Smooth muscle cell (in vitro differentiated cells): ENCODE data around the gene AOAH. TPM values are rescaled to one million over a fixed set of nuclear protein-coding genes. Genes with fewer than 3 reads are reported as not detected.

ENCODE experiments used
- DNase-seq: peaks from one replicate; lab custom pipeline; 2025; ENCODE audit not compliant: unreplicated experiment; lab: John Stamatoyannopoulos, UW
- H2AFZ ChIP-seq: fragments of 200-600 bp; sonication (generic); 2 replicates; pipeline ENCODE4 v1.6.0; 2016; ENCODE audit warnings: antibody characterized with exemption, low read depth, mild to moderate bottlenecking
- H3F3A ChIP-seq: fragments of 200-600 bp; sonication (generic); 2 replicates; pipeline ENCODE4 v1.6.0; 2017; ENCODE audit warnings: antibody characterized with exemption, low read depth
- H3K27ac ChIP-seq: fragments of 200-600 bp; sonication (generic); 2 replicates; pipeline ENCODE4 v1.5.1; 2016; ENCODE audit warnings: low read depth, mild to moderate bottlenecking
- H3K27me3 ChIP-seq: fragments of 200-600 bp; sonication (generic); 2 replicates; pipeline ENCODE4 v1.6.1; 2016; ENCODE audit warnings: low read depth, mild to moderate bottlenecking
- H3K36me3 ChIP-seq: fragments of 200-600 bp; sonication (generic); 2 replicates; pipeline ENCODE4 v1.5.1; 2016; ENCODE audit warnings: low read depth
- H3K4me1 ChIP-seq: fragments of 200-600 bp; sonication (generic); 2 replicates; pipeline ENCODE4 v1.5.1; 2016; ENCODE audit warnings: low read depth
- H3K4me2 ChIP-seq: fragments of 200-600 bp; sonication (generic); 2 replicates; pipeline ENCODE4 v1.6.0; 2016; ENCODE audit warnings: mild to moderate bottlenecking
- H3K4me3 ChIP-seq: fragments of 200-600 bp; sonication (generic); 2 replicates; pipeline ENCODE4 v1.5.1; 2016; ENCODE audit warnings: mild to moderate bottlenecking
- H3K79me2 ChIP-seq: fragments of 200-600 bp; sonication (generic); 2 replicates; pipeline ENCODE4 v1.6.0; 2016; ENCODE audit warnings: low read depth, mild to moderate bottlenecking
- H3K9ac ChIP-seq: fragments of 200-600 bp; sonication (generic); 2 replicates; pipeline ENCODE4 v1.6.0; 2016; ENCODE audit warnings: low read depth
- H3K9me3 ChIP-seq: fragments of 200-600 bp; sonication (generic); replicated peaks from 2 replicates; pipeline ENCODE4 v1.5.1; 2016; ENCODE audit warnings: low read depth
- H4K20me1 ChIP-seq: fragments of 200-600 bp; sonication (generic); 2 replicates; pipeline ENCODE4 v1.6.0; 2016; ENCODE audit warnings: low read depth
- WGBS: methylation state at CpG from one replicate; pipeline ENCODE4 v1.1.7; 2016; ENCODE audit warnings: low lambda C conversion rate; 5-methylcytosine and 5-hydroxymethylcytosine counted together
- polyA plus RNA-seq: library from polyadenylated mRNA; unstranded; fragments of >200 nt; fragmentation: Nextera tagmentation; extraction: Ambion mirVana; gene quantifications from 2 replicates; pipeline ENCODE4 v1.2.1, GENCODE V29; 2016
- total RNA-seq: library from RNA; depleted of rRNA; stranded (reverse); fragments of >200 nt; gene quantifications from 2 replicates; pipeline ENCODE4 v1.2.3, GENCODE V29; 2014
- TF ChIP-seq, protein P1 (sequence below): fragments of 200-600 bp; sonication (generic); IDR thresholded peaks from 2 replicates; pipeline ENCODE4 v1.5.1; 2017; ENCODE audit warnings: borderline replicate concordance, mild to moderate bottlenecking, antibody characterized with exemption; ENCODE audit not compliant: insufficient read depth, poor library complexity, severe bottlenecking

AOAH gene
- total and polyA plus RNA-seq, 2 experiments from 2014 or later, result not detected

DNA sequence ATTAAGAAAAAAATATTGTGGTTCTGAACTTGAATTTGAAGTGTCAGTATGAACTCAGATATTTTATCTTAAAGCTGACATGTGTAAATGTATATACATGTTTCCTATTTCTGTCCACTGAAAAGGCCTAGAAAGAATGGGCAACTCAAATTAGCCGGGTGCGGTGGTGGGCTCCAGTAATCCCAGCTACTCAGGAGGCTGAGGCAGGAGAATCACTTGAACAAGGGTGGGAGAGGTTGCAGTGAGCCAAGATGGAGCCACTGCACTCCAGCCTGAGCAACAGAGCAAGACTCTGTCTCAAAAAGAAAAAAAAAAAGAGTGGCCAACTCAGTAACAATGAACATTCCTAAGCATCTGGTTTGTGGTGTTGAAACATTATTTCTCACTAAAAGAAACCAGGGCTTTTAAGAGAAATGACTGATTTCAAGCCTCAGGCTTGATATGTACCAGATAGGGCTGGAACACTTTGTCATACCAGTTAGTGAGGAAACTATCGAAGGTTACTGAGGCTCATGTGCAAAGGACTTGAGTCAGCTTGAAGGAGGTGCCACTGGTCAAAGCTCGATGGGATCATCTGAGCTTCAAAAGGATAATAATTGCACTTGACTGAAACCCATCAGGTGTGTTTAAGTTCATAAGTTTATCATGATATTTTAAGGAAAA is 40.5 kb downstream of the AOAH start:
- WGBS, result 84% methylated on average over 4 of the region's 4 CpGs
- no peak overlapping the region for H3K4me2 ChIP-seq
- no peak overlapping the region for H3K4me3 ChIP-seq
- no peaks in the 10 kb centered on the region for H3K9me3 ChIP-seq
- no peak overlapping the region for H3K9ac ChIP-seq
- no peaks in the 10 kb centered on the region for H4K20me1 ChIP-seq
- no peaks in the 10 kb centered on the region for H3K79me2 ChIP-seq
- no peak overlapping the region for H3K27ac ChIP-seq
- no peaks in the 10 kb centered on the region for H3K4me1 ChIP-seq
- H3K27me3 ChIP-seq, result no peaks in the 10 kb centered on the region
- TF ChIP-seq, protein P1, sequence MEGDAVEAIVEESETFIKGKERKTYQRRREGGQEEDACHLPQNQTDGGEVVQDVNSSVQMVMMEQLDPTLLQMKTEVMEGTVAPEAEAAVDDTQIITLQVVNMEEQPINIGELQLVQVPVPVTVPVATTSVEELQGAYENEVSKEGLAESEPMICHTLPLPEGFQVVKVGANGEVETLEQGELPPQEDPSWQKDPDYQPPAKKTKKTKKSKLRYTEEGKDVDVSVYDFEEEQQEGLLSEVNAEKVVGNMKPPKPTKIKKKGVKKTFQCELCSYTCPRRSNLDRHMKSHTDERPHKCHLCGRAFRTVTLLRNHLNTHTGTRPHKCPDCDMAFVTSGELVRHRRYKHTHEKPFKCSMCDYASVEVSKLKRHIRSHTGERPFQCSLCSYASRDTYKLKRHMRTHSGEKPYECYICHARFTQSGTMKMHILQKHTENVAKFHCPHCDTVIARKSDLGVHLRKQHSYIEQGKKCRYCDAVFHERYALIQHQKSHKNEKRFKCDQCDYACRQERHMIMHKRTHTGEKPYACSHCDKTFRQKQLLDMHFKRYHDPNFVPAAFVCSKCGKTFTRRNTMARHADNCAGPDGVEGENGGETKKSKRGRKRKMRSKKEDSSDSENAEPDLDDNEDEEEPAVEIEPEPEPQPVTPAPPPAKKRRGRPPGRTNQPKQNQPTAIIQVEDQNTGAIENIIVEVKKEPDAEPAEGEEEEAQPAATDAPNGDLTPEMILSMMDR, result no peak
- H3K36me3 ChIP-seq, result no peaks in the 10 kb centered on the region
- DNase-seq, result no peak
- H3F3A ChIP-seq, result no peaks in the 10 kb centered on the region
- no peak overlapping the region for H2AFZ ChIP-seq

DNA sequence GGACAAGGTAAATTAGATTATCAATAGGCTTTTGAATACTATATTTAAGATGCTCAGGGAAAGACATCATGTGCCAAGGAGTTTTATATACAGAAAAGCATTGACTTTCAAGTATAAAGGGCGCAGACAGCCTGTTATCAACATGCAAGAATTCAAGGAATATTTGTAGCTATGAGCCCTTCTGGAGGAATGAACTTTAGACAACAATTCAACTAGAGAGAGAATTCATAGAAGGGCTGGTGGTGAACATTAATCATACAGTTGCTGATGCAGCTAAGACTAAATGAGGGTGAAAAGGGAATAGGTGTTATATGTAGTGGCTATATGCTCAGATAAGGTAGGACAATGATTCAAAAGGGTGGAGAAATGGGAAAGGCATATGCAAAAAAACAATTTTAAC is 41.2 kb downstream of the AOAH start:
- no peaks in the 10 kb centered on the region for H4K20me1 ChIP-seq
- no peak overlapping the region for H3K27ac ChIP-seq
- DNase-seq, result no peak
- no peaks in the 10 kb centered on the region for H3K9me3 ChIP-seq
- H2AFZ ChIP-seq, result no peak overlapping the region
- no peaks in the 10 kb centered on the region for H3K79me2 ChIP-seq
- 50% methylated on average over 1 of the region's 1 CpG for WGBS
- no peak overlapping the region for H3K4me3 ChIP-seq
- no peak overlapping the region for H3K4me2 ChIP-seq
- TF ChIP-seq, protein P1, result no peak
- peaks cover 1% of the 10 kb centered on the region for H3K4me1 ChIP-seq
- H3K9ac ChIP-seq, result no peak overlapping the region
- no peaks in the 10 kb centered on the region for H3F3A ChIP-seq
- H3K27me3 ChIP-seq, result no peaks in the 10 kb centered on the region
- H3K36me3 ChIP-seq, result no peaks in the 10 kb centered on the region

DNA sequence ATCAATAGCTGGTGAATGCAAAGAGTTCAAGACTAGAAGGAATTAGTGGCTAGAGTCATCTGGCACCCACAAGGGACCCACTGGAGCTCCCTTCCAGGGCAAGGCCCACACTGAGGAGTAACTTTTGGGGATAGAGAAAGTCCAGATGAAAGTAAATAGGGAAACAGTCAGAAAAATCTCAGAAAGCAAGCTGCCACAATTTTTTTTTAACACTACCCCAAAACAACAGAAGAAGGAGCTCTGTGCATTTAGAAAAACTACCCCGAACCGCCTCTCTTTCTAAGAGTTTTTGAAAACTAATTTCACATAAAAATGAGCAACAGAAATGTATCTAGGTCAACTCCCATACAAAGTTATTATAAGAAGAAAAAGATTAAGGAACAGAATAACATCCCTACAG is 42.2 kb downstream of the AOAH start:
- no peak overlapping the region for H3K9ac ChIP-seq
- 97% methylated on average over 2 of the region's 2 CpGs for WGBS
- H3K4me3 ChIP-seq, result no peak overlapping the region
- no peak overlapping the region for H2AFZ ChIP-seq
- no peaks in the 10 kb centered on the region for H4K20me1 ChIP-seq
- no peak for DNase-seq
- TF ChIP-seq, protein P1, result no peak
- no peaks in the 10 kb centered on the region for H3K27me3 ChIP-seq
- no peaks in the 10 kb centered on the region for H3K79me2 ChIP-seq
- no peak overlapping the region for H3K27ac ChIP-seq
- no peaks in the 10 kb centered on the region for H3K36me3 ChIP-seq
- no peak overlapping the region for H3K4me2 ChIP-seq
- H3K9me3 ChIP-seq, result no peaks in the 10 kb centered on the region
- peaks cover 3% of the 10 kb centered on the region for H3K4me1 ChIP-seq
- H3F3A ChIP-seq, result no peaks in the 10 kb centered on the region
